ENCODE measurements around the gene ACOX3. TPM values are rescaled to one million over a fixed set of nuclear protein-coding genes. Genes with fewer than 3 reads are reported as not detected.
"Not testable (repeated sequence)": the region's sequence is repeated elsewhere in the genome, so short reads cannot be mapped to it uniquely, and the experiment has no call there.

ACOX3 gene
- polyA plus RNA-seq, 2 of the 4 experiments (the other 2 are of a cell fraction): 4.9 to 8.2 TPM

GRCh38 chr4:8342651-8343261, 97.8 kb downstream of the ACOX3 start:
- H3K4me1 ChIP-seq: no peaks in the 10 kb centered on the region
- WGBS (ENCODE audit: missing lambda C conversion rate): 74% methylated on average over 11 of the region's 16 CpGs
- POLR2A ChIA-PET: no interaction called here
- H3K9me3 ChIP-seq: no peaks in the 10 kb centered on the region
- 0 out of 5 replicates have a peak, but pooled peaks of 1 of the 2 experiments have one; percentile 5 for TF ChIP-seq RAD21 (conservative IDR thresholded peaks at IDR 0.05 in 1 of 2, IDR thresholded peaks at IDR 0.05 in 1 of 2)
- TF ChIP-seq, protein P1, sequence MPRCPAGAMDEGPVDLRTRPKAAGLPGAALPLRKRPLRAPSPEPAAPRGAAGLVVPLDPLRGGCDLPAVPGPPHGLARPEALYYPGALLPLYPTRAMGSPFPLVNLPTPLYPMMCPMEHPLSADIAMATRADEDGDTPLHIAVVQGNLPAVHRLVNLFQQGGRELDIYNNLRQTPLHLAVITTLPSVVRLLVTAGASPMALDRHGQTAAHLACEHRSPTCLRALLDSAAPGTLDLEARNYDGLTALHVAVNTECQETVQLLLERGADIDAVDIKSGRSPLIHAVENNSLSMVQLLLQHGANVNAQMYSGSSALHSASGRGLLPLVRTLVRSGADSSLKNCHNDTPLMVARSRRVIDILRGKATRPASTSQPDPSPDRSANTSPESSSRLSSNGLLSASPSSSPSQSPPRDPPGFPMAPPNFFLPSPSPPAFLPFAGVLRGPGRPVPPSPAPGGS (IDR thresholded peaks at IDR 0.05): no peak
- no peak for TF ChIP-seq HDAC2 (IDR thresholded peaks at IDR 0.05)
- ATAC-seq: peak in 1 of 2 experiments; percentile 64; a peak in 3 of 6 replicates
- no peak for DNase-seq (ENCODE audit: low read depth in 1 of 2, low spot score in 1 of 2)
- H3K4me2 ChIP-seq: no peak overlapping the region
- no peak for FAIRE-seq
- no peak overlapping the region for H3K27ac ChIP-seq
- CTCF ChIA-PET: interaction anchor here (1.2 to 1.7 kb wide), 2 partner anchors 8 to 12 kb away, joined by 4 to 5 read pairs; no protein-coding TSS in a partner anchor
- H3K4me3 ChIP-seq: no peak overlapping the region

GRCh38 chr4:8341691-8342090, 98.8 kb downstream of the ACOX3 start:
- H3K4me3 ChIP-seq: no peak overlapping the region
- no peak overlapping the region for H3K4me2 ChIP-seq
- no peak overlapping the region for H3K27ac ChIP-seq
- TF ChIP-seq CBX2 (IDR thresholded peaks at IDR 0.05; ENCODE audit: borderline replicate concordance, low read depth) (no peak), POLR2AphosphoS2 (conservative IDR thresholded peaks at IDR 0.05; ENCODE audit: low read length) (no peak), MAFK (IDR thresholded peaks at IDR 0.05; ENCODE audit: partially characterized antibody) (no peak), RCOR1 (IDR thresholded peaks at IDR 0.05; ENCODE audit: low read depth, low read length) (no peak), KDM5A (IDR thresholded peaks at IDR 0.05) (no peak), EP300 (IDR thresholded peaks at IDR 0.05) (no peak), RAD21 (conservative IDR thresholded peaks at IDR 0.05 in 1 of 2, IDR thresholded peaks at IDR 0.05 in 1 of 2) (no peak), PHF8 (IDR thresholded peaks at IDR 0.05; ENCODE audit: borderline replicate concordance, low read depth) (no peak), NR3C1 (IDR thresholded peaks at IDR 0.05) (no peak)
- TF ChIP-seq, protein P2, sequence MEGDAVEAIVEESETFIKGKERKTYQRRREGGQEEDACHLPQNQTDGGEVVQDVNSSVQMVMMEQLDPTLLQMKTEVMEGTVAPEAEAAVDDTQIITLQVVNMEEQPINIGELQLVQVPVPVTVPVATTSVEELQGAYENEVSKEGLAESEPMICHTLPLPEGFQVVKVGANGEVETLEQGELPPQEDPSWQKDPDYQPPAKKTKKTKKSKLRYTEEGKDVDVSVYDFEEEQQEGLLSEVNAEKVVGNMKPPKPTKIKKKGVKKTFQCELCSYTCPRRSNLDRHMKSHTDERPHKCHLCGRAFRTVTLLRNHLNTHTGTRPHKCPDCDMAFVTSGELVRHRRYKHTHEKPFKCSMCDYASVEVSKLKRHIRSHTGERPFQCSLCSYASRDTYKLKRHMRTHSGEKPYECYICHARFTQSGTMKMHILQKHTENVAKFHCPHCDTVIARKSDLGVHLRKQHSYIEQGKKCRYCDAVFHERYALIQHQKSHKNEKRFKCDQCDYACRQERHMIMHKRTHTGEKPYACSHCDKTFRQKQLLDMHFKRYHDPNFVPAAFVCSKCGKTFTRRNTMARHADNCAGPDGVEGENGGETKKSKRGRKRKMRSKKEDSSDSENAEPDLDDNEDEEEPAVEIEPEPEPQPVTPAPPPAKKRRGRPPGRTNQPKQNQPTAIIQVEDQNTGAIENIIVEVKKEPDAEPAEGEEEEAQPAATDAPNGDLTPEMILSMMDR (IDR thresholded peaks at IDR 0.05): no peak
- ChIA-PET POLR2A (no interaction called here), CTCF (interaction anchor here (1.2 kb wide), 1 partner anchor 11 kb away, joined by 4 read pairs; no protein-coding TSS in a partner anchor)
- H3K9me3 ChIP-seq: no peaks in the 10 kb centered on the region
- no peaks in the 10 kb centered on the region for H3K4me1 ChIP-seq
- ATAC-seq (no peak), FAIRE-seq (no peak), DNase-seq (ENCODE audit: low read depth in 1 of 2, low spot score in 1 of 2) (no peak)
- WGBS (ENCODE audit: missing lambda C conversion rate): 90% methylated on average over 6 of the region's 10 CpGs

DNA sequence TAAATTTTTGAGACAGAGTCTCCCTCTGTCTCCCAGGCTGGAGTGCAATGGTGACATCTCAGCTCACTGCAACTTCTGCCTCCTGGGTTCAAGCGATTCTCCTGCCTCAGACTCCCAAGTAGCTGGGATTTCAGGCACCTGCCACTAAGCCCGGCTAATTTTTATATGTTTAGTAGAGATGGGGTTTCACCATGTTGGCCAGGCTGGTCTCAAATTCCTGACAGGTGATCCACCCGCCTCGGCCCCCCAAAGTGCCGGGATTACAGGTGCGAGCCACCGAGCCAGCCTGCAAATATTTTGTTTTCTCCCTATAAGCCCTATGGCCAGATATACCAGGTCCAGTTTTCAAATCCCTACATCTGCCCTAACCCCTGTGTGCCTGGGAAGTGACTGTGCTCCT, 99.2 kb downstream of the ACOX3 start:
- 87% methylated on average over 7 of the region's 7 CpGs for WGBS (ENCODE audit: missing lambda C conversion rate)
- H3K9me3 ChIP-seq; H3K4me3 ChIP-seq; H3K4me1 ChIP-seq; CTCF ChIA-PET; FAIRE-seq; POLR2A ChIA-PET; DNase-seq (ENCODE audit: low read depth in 1 of 2, low spot score in 1 of 2); H3K27ac ChIP-seq; H3K4me2 ChIP-seq; ATAC-seq: not testable (repeated sequence)

- H3K4me3 ChIP-seq: no peak overlapping the region
- whole genome bisulfite sequencing (ENCODE audit: missing lambda C conversion rate): 80% methylated on average over 7 of the region's 8 CpGs
- no peak for DNase-seq (ENCODE audit: low read depth in 1 of 2, low spot score in 1 of 2)
- H3K27ac ChIP-seq: no peak overlapping the region
- POLR2A ChIA-PET: no interaction called here
- no peak for FAIRE-seq
- CTCF ChIA-PET: interaction anchor here (0.8 kb wide), 1 partner anchor 40 kb away, joined by 3 read pairs; no protein-coding TSS in a partner anchor
- no peak overlapping the region for H3K4me2 ChIP-seq
- H3K9me3 ChIP-seq: no peaks in the 10 kb centered on the region
- no peak for TF ChIP-seq HEYL (CRISPR knock-in tag; IDR thresholded peaks at IDR 0.05)
- TF ChIP-seq MAX (IDR thresholded peaks at IDR 0.05): no peak
- TF ChIP-seq ELK1 (IDR thresholded peaks at IDR 0.05; ENCODE audit: low read depth, low read length): no peak
- no peak for TF ChIP-seq EP300 (IDR thresholded peaks at IDR 0.05)
- TF ChIP-seq, protein P1 (IDR thresholded peaks at IDR 0.05): no peak
- TF ChIP-seq NPAS2 (CRISPR knock-in tag; IDR thresholded peaks at IDR 0.05; ENCODE audit: borderline replicate concordance): no peak
- TF ChIP-seq HOXA7 (CRISPR knock-in tag; IDR thresholded peaks at IDR 0.05): no peak
- TF ChIP-seq ATOH8 (CRISPR knock-in tag; IDR thresholded peaks at IDR 0.05; ENCODE audit: low read depth): no peak
- no peak for TF ChIP-seq EHF (CRISPR knock-in tag; IDR thresholded peaks at IDR 0.05)
- no peak for ATAC-seq
- no peaks in the 10 kb centered on the region for H3K4me1 ChIP-seq
These were observed 99.7 kb downstream of the ACOX3 start for GRCh38 chr4:8340781-8341241.
